AG09319 (cell line): ENCODE data around the gene XXYLT1.

Experiments
- DNase-seq: peaks from one replicate; pipeline ENCODE4 v3.0.0-alpha.2; 2010; ENCODE audit warnings: low read depth; ENCODE audit errors: extremely low read depth
- TF ChIP-seq, protein P1 (sequence below): IDR thresholded peaks from 2 replicates; pipeline ENCODE4 v1.5.1; 2011; ENCODE audit warnings: low read depth, mild to moderate bottlenecking, inconsistent platforms, low read length, moderate library complexity

Gene XXYLT1

GRCh38 chr3:195162033-195162669 lies 108.8 kb downstream of the XXYLT1 start:
- TF ChIP-seq, protein P1, sequence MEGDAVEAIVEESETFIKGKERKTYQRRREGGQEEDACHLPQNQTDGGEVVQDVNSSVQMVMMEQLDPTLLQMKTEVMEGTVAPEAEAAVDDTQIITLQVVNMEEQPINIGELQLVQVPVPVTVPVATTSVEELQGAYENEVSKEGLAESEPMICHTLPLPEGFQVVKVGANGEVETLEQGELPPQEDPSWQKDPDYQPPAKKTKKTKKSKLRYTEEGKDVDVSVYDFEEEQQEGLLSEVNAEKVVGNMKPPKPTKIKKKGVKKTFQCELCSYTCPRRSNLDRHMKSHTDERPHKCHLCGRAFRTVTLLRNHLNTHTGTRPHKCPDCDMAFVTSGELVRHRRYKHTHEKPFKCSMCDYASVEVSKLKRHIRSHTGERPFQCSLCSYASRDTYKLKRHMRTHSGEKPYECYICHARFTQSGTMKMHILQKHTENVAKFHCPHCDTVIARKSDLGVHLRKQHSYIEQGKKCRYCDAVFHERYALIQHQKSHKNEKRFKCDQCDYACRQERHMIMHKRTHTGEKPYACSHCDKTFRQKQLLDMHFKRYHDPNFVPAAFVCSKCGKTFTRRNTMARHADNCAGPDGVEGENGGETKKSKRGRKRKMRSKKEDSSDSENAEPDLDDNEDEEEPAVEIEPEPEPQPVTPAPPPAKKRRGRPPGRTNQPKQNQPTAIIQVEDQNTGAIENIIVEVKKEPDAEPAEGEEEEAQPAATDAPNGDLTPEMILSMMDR, result no peak

GRCh38 chr3:195160908-195161434 lies 110.0 kb downstream of the XXYLT1 start:
- DNase-seq, result no peak
- TF ChIP-seq, protein P1, result no peak

More at GRCh38 chr3:195162033-195162669, 108.8 kb downstream of the XXYLT1 start:
- no peak for DNase-seq

- DNase-seq, result no peak
These were observed 110.6 kb downstream of the XXYLT1 start for GRCh38 chr3:195160257-195160898.

DNA sequence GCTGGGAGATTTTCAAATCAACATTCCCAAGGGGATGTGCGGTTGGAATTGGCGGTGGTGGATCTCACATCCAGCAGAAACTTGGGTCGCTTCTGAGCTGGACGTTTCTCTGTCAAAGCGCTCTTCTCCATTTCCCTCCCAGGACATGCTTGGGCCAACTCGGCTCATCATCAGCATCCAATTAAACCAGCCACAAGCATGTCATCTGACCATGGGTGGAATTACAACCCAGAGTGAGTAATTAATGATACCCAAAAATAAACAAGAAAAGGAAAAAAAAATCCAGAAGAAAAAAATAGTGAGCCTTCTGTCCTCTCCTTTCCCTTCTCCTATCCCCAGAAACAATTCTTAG lies 111.2 kb downstream of the XXYLT1 start:
- TF ChIP-seq, protein P1, result no peak
- no peak for DNase-seq

More at GRCh38 chr3:195160257-195160898, 110.6 kb downstream of the XXYLT1 start:
- TF ChIP-seq, protein P1, result no peak

GRCh38 chr3:195159117-195159813 lies 111.7 kb downstream of the XXYLT1 start:
- TF ChIP-seq, protein P1, result no peak
- DNase-seq, result no peak

DNA sequence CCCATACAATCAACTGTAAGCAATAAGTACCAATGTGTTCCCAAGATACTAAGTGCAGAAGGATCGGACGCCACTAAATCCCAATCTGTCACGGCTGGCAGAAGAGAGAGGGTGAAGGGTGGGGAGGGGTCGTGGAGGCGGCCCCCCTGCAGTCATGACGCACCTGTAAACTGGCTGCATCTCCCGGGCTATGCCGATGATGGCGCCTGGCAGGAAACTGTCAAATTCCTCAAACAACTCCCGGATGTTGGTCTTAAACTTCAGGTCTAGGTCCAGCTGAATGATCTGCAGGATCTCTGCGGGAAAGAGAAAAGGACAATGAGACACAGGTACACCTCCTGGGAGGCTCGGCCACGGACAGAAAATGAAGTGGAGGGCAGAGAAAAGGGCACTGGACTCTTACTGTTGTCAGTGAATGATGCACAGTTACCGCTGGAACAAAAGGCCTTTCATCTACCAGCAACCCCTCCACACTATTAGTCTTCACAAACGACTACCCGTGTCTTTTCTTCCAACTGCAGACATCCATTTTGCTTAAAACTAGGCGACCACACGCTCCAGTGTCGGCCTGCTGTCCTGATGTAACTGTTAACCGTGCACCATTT lies 114.6 kb downstream of the XXYLT1 start:
- DNase-seq, result no peak
- TF ChIP-seq, protein P1, result no peak
